ENCODE data around the gene CCL19.

- no peak for TF ChIP-seq CTCF (IDR thresholded peaks at IDR 0.05)
- no peak for TF ChIP-seq POLR2A (IDR thresholded peaks at IDR 0.05)
Observed at GRCh38 chr9:34653151-34654072, 37.7 kb downstream of the CCL19 start.

Measured in lower leg skin (tissue), 3 donors.